B cell (primary cell): ENCODE data around the gene CERS6. TPM values are rescaled to one million over a fixed set of nuclear protein-coding genes. Genes with fewer than 3 reads are reported as not detected.

Source experiments
- ATAC-seq: fragments of 200-7000 bp; cut with Tn5 transposase; one replicate; pipeline ENCODE4 v1.10.0; 2021; ENCODE audit warnings: low read depth, mild to moderate bottlenecking, moderate number of reproducible peaks, moderate library complexity
- CTCF ChIA-PET: fragments of 350-600 bp; sonication (Branson Sonifier 250); formaldehyde crosslinking; loops from one replicate; lab custom pipeline; 2021; ENCODE audit warnings: antibody characterized with exemption, inconsistent platforms; lab: Charles Lee
- POLR2A ChIA-PET: fragments of 350-600 bp; sonication (Branson Sonifier 250); formaldehyde crosslinking; loops from one replicate; lab custom pipeline; 2021; ENCODE audit warnings: antibody characterized with exemption; lab: Charles Lee
- DNase-seq: peaks from one replicate; pipeline ENCODE4 v3.0.0; 2013
- H2AFZ ChIP-seq: 2 replicates; pipeline ENCODE4 v1.6.1; 2012; ENCODE audit warnings: mild to moderate bottlenecking, low read depth, low read length; ENCODE audit not compliant: insufficient read depth, poor library complexity, severe bottlenecking
- H3K27ac ChIP-seq, 2 donors: 1 replicate in 1 of 2; 2 replicates in 1 of 2; pipeline ENCODE4 v1.5.1; 2012 to 2013; ENCODE audit warnings: low read length in 2 of 2, mild to moderate bottlenecking in 2 of 2, moderate library complexity in 1 of 2
- H3K27me3 ChIP-seq, 4 experiments: fragments of 200-600 bp in 1 of 4; sonication (generic) in 1 of 4; replicated peaks in 1 of 4; 1 replicate in 2 of 4; 2 replicates in 2 of 4; pipeline versions ENCODE4 v1.6.1 to v1.7.0; 2013 to 2016; ENCODE audit warnings: low read length in 3 of 4, mild to moderate bottlenecking in 2 of 4, mixed read lengths in 1 of 4, moderate library complexity in 1 of 4; ENCODE audit not compliant: insufficient read depth in 4 of 4, control insufficient read depth in 3 of 4; ENCODE audit errors: control extremely low read depth in 1 of 4
- H3K36me3 ChIP-seq, 2 experiments: replicated peaks in 1 of 2; 1 replicate in 1 of 2; 2 replicates in 1 of 2; pipeline versions ENCODE4 v1.6.1 to v1.7.1; 2013; ENCODE audit warnings: low read length in 1 of 2; ENCODE audit not compliant: insufficient read depth in 2 of 2, control insufficient read depth in 1 of 2; ENCODE audit errors: control extremely low read depth in 1 of 2, extremely low read depth in 1 of 2
- H3K4me1 ChIP-seq, 2 donors: fragments of 200-600 bp in 1 of 2; sonication (generic) in 1 of 2; 1 replicate in 1 of 2; 2 replicates in 1 of 2; pipeline versions ENCODE4 v1.5.1 to v1.6.1; 2013 to 2017; ENCODE audit warnings: low read length in 2 of 2; ENCODE audit not compliant: control insufficient read depth in 2 of 2, insufficient read depth in 2 of 2
- H3K4me2 ChIP-seq: replicated peaks from 2 replicates; pipeline ENCODE3; 2012; ENCODE audit warnings: mild to moderate bottlenecking, low read depth, low read length; ENCODE audit not compliant: poor library complexity, severe bottlenecking
- H3K4me3 ChIP-seq, 5 experiments: fragments of 200-600 bp in 1 of 5; sonication (generic) in 1 of 5; 1 replicate in 3 of 5; 2 replicates in 2 of 5; pipeline versions ENCODE4 v1.5.1 to v1.7.0; 2011 to 2016; ENCODE audit warnings: low read length in 4 of 5, mild to moderate bottlenecking in 4 of 5, low read depth in 2 of 5, control low read depth in 1 of 5, moderate library complexity in 1 of 5; ENCODE audit not compliant: insufficient read depth in 1 of 5; ENCODE audit errors: control extremely low read depth in 1 of 5, extremely low read depth in 1 of 5
- H3K79me2 ChIP-seq: fragments of 200-600 bp; sonication (generic); one replicate; pipeline ENCODE4 v1.6.0; 2016; ENCODE audit warnings: low read length; ENCODE audit not compliant: control insufficient read depth, insufficient read depth
- H3K9ac ChIP-seq: fragments of 200-600 bp; sonication (generic); 2 replicates; pipeline ENCODE4 v1.6.1; 2017; ENCODE audit warnings: mild to moderate bottlenecking, low read length, moderate library complexity
- H3K9me3 ChIP-seq, 3 donors: one replicate each; pipeline versions ENCODE4 v1.6.1 to v1.7.1; 2013; ENCODE audit warnings: low read length in 2 of 3; ENCODE audit not compliant: control insufficient read depth in 2 of 3, insufficient read depth in 1 of 3; ENCODE audit errors: control extremely low read depth in 1 of 3
- H4K20me1 ChIP-seq: 2 replicates; pipeline ENCODE4 v1.6.0; 2012; ENCODE audit warnings: mild to moderate bottlenecking, low read length; ENCODE audit not compliant: insufficient read depth, control insufficient read depth, poor library complexity, severe bottlenecking
- H3K27ac Mint-ChIP-seq: one replicate; pipeline ENCODE4 v1.8.0; 2021; ENCODE audit warnings: mixed read lengths
- H3K27me3 Mint-ChIP-seq: one replicate; pipeline ENCODE4 v1.8.0; 2021; ENCODE audit warnings: mixed read lengths
- H3K4me1 Mint-ChIP-seq: one replicate; pipeline ENCODE4 v1.8.0; 2021; ENCODE audit warnings: mixed read lengths
- H3K4me3 Mint-ChIP-seq: one replicate; pipeline ENCODE4 v1.8.0; 2021; ENCODE audit warnings: mixed read lengths
- H3K9me3 Mint-ChIP-seq: one replicate; pipeline ENCODE4 v1.8.0; 2022; ENCODE audit warnings: mixed read lengths; ENCODE audit not compliant: insufficient read depth
- CTCF ChIP-seq: fragments of 200-600 bp; IDR thresholded peaks from one replicate; pipeline ENCODE4 v1.8.0; 2022; ENCODE audit warnings: antibody characterized with exemption, mild to moderate bottlenecking
- EZH2 ChIP-seq: IDR thresholded peaks from 2 replicates; pipeline ENCODE4 v1.6.1; 2012; ENCODE audit warnings: borderline replicate concordance, low read depth, mild to moderate bottlenecking, moderate library complexity, low read length; ENCODE audit not compliant: insufficient read depth, poor library complexity, severe bottlenecking
- intact Hi-C: fragments of 100-400 bp; cut with micrococcal nuclease; formaldehyde crosslinking; loops from one replicate; pipeline ENCODE4 v1.10.0; 2022
- polyA plus RNA-seq: library from polyadenylated mRNA; depleted of rRNA; stranded (reverse); fragments of >200 nt; gene quantifications from 2 replicates; pipeline ENCODE4 v1.2.3, GENCODE V29; 2012
- total RNA-seq, 2 donors: library from RNA; stranded (reverse); fragments of 120-200 nt in 1 of 2; gene quantifications; 1 replicate in 1 of 2; 2 replicates in 1 of 2; pipeline versions ENCODE4 v1.2.3 to v1.2.4, GENCODE V29; 2013 to 2022

The CERS6 gene
- total and polyA plus RNA-seq, 2 donors (not counting 1 experiment from before 2014, with no cell fraction given) = 2.2 to 5.5 TPM

GRCh38 chr2:168416555-168416954, 39.5 kb upstream of the CERS6 start:
- CTCF ChIA-PET = no interaction called here
- Mint-ChIP-seq H3K27me3 (peaks cover 22% of the 10 kb centered on the region), H3K9me3 (peaks cover 2% of the 10 kb centered on the region), H3K27ac (no peak overlapping the region), H3K4me3 (no peak overlapping the region), H3K4me1 (no peaks in the 10 kb centered on the region)
- Histone ChIP-seq H3K27ac (no peak overlapping the region), H3K79me2 (no peaks in the 10 kb centered on the region), H3K27me3 (peaks cover 0 to 3% (median 0%) of the 10 kb centered on the region in 4 experiments), H3K36me3 (no peaks in the 10 kb centered on the region), H2AFZ (no peak overlapping the region), H3K4me1 (no peaks in the 10 kb centered on the region), H3K9ac (no peak overlapping the region), H3K9me3 (peaks cover 0 to 15% (median 4%) of the 10 kb centered on the region in 3 donors), H4K20me1 (no peaks in the 10 kb centered on the region), H3K4me3 (no peak overlapping the region), H3K4me2 (no peak overlapping the region)
- ATAC-seq (no peak), DNase-seq (no peak)
- intact Hi-C loops = no loop called here
- TF ChIP-seq EZH2 (no peak), CTCF (no peak)
- POLR2A ChIA-PET = no interaction called here

GRCh38 chr2:168422584-168422983, 33.5 kb upstream of the CERS6 start:
- Mint-ChIP-seq H3K9me3 (peaks cover 2% of the 10 kb centered on the region), H3K4me1 (peaks cover 9% of the 10 kb centered on the region), H3K27me3 (peaks cover 3% of the 10 kb centered on the region), H3K27ac (no peak overlapping the region), H3K4me3 (no peak overlapping the region)
- ChIA-PET CTCF (no interaction called here), POLR2A (no interaction called here)
- TF ChIP-seq CTCF (no peak), EZH2 (no peak)
- Histone ChIP-seq H3K27me3 (no peaks in the 10 kb centered on the region), H3K4me2 (no peak overlapping the region), H3K9me3 (no peaks in the 10 kb centered on the region), H3K27ac (no peak overlapping the region), H3K9ac (no peak overlapping the region), H3K4me1 (no peaks in the 10 kb centered on the region), H3K4me3 (no peak overlapping the region), H4K20me1 (no peaks in the 10 kb centered on the region), H3K36me3 (no peaks in the 10 kb centered on the region), H3K79me2 (no peaks in the 10 kb centered on the region), H2AFZ (no peak overlapping the region)
- ATAC-seq = no peak
- no peak for DNase-seq
- intact Hi-C loops = no loop called here
